Ammon's horn (tissue), 1 donor: ENCODE data around the gene APRT.
A peak's percentile ranks its signal among the peaks of the same experiment; 100 is the strongest.

ENCODE experiments used
- DNase-seq: peaks from one replicate; pipeline ENCODE4 v3.0.0-alpha.2; 2016; ENCODE audit warnings: low spot score

APRT gene

GRCh38 chr16:88822281-88823040 lies 10.7 kb upstream of the APRT start:
- DNase-seq, result no peak

GRCh38 chr16:88821168-88821850 lies 9.6 kb upstream of the APRT start:
- no peak for DNase-seq

- DNase-seq, result no peak
Measured at GRCh38 chr16:88820385-88821025, 8.8 kb upstream of the APRT start.

- no peak for DNase-seq
Measured at GRCh38 chr16:88819126-88819525, 7.4 kb upstream of the APRT start.

- no peak for DNase-seq
Measured at GRCh38 chr16:88818575-88818874, 6.8 kb upstream of the APRT start.

- DNase-seq, result no peak
Measured at GRCh38 chr16:88817785-88818574, 6.3 kb upstream of the APRT start.

GRCh38 chr16:88816736-88817535 lies 5.2 kb upstream of the APRT start:
- DNase-seq, result no peak

- DNase-seq, result no peak
Measured at GRCh38 chr16:88815901-88816589, 4.3 kb upstream of the APRT start.

- no peak for DNase-seq
Measured at GRCh38 chr16:88815227-88815626, 3.5 kb upstream of the APRT start.

- no peak for DNase-seq
Measured at GRCh38 chr16:88814144-88814502, 2.4 kb upstream of the APRT start.

GRCh38 chr16:88813269-88814143 lies 1.8 kb upstream of the APRT start:
- DNase-seq, result no peak

- no peak for DNase-seq
Measured at GRCh38 chr16:88812513-88813268, 963 bp upstream of the APRT start.

GRCh38 chr16:88810912-88811768 lies 588 bp downstream of the APRT start:
- peak; percentile 92 for DNase-seq

GRCh38 chr16:88810166-88810911 lies 1.4 kb downstream of the APRT start:
- no peak for DNase-seq

GRCh38 chr16:88809676-88810165 lies 2.0 kb downstream of the APRT start:
- no peak for DNase-seq

GRCh38 chr16:88809068-88809675 lies 2.6 kb downstream of the APRT start:
- no peak for DNase-seq
